Inflammatory macrophage (primary cell): Measurements from ENCODE around the gene FIZ1.

Experiments used
- DNase-seq, 2 donors: peaks; one replicate each; pipeline ENCODE4 v3.0.0-alpha.2; 2020 to 2022

Gene FIZ1

GRCh38 chr19:55613396-55613795, 14.1 kb upstream of the FIZ1 start:
- DNase-seq, result no peak

GRCh38 chr19:55611983-55612645, 12.8 kb upstream of the FIZ1 start:
- DNase-seq, result no peak

GRCh38 chr19:55611300-55611982, 12.1 kb upstream of the FIZ1 start:
- DNase-seq, result no peak

GRCh38 chr19:55609326-55609725, 10.0 kb upstream of the FIZ1 start:
- DNase-seq, result no peak

- DNase-seq, result no peak
These were observed 7.5 kb upstream of the FIZ1 start for GRCh38 chr19:55606817-55607216.

GRCh38 chr19:55606471-55606787, 7.1 kb upstream of the FIZ1 start:
- DNase-seq, result no peak

GRCh38 chr19:55605637-55606470, 6.5 kb upstream of the FIZ1 start, which contains the start of gene ZNF865:
TSS of gene ZNF865 (plus strand) at chr19:55605647. CDS start at chr19:55613619, 7,972 bp downstream.
- DNase-seq, result peak; percentile 68 to 73

- peak; percentile 98 to 99 for DNase-seq
These were observed 5.9 kb upstream of the FIZ1 start for GRCh38 chr19:55605207-55605636.

- no peak for DNase-seq
These were observed 4.4 kb upstream of the FIZ1 start for GRCh38 chr19:55603581-55604292.

- DNase-seq, result no peak
These were observed 3.8 kb upstream of the FIZ1 start for GRCh38 chr19:55603115-55603514.

- DNase-seq, result no peak
These were observed 3.0 kb upstream of the FIZ1 start for GRCh38 chr19:55602104-55603001.

- DNase-seq, result peak; percentile 44 to 62
These were observed 1.8 kb upstream of the FIZ1 start for GRCh38 chr19:55601084-55601483.

- DNase-seq, result no peak
These were observed 1.3 kb upstream of the FIZ1 start for GRCh38 chr19:55600662-55601028.

GRCh38 chr19:55599842-55600661, 735 bp upstream of the FIZ1 start, which contains the start of gene ZNF524:
TSS of gene ZNF524 (plus strand) at chr19:55600288. CDS start at chr19:55602113, 1,825 bp downstream.
- DNase-seq, result peak; percentile 80 to 88

- peak; percentile 95 to 98 for DNase-seq
These were observed 424 bp downstream of the FIZ1 start for GRCh38 chr19:55598719-55599467.

GRCh38 chr19:55598034-55598433, 1.3 kb downstream of the FIZ1 start:
- no peak for DNase-seq

GRCh38 chr19:55597501-55597921, 1.8 kb downstream of the FIZ1 start:
- no peak for DNase-seq

- DNase-seq, result no peak
These were observed 3.0 kb downstream of the FIZ1 start for GRCh38 chr19:55596304-55596703.

- DNase-seq, result no peak
These were observed 4.2 kb downstream of the FIZ1 start for GRCh38 chr19:55594996-55595545.
